ENCODE data around the gene E2F6. TPM values are rescaled to one million over a fixed set of nuclear protein-coding genes. Genes with fewer than 3 reads are reported as not detected.

Gene E2F6
- total and polyA plus RNA-seq, 9 of the 15 experiments (the other 6 are each of a cell fraction or from before 2014, with no cell fraction given): 13.6 to 33.9 (median 26.1) TPM

DNA sequence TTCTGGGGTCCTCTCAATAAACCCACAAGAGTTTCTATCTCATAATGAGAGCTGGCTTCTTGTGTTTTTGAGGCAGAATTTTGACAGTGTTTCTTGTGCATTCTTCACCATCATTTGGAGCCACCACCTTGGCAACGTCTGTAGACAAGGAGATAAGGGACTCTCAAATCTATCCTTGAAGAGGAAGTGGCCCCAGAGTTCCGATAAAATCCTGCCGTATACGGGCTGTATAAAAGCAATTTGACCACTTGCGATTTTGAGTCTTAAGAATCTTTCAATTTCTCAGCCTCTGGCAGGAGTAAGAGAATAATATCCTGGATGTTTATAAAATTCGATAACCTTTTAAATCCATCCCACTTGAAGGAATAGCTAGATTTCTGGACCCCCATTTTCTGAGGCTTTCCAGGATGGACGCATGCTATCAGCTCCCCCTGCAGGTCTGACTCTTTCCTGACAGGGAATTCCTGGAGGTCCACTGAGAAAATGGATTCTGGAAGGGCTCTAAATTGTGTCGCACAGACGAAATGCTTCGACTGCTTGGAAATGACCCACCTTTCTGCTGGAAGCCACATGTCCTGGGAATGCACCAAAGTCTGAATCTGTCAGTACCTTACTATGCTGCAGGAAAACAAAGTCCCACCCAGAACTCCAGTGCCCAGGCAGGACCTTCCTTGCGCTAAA, 54.1 kb downstream of the E2F6 start (continued):
- TF ChIP-seq, protein P1, sequence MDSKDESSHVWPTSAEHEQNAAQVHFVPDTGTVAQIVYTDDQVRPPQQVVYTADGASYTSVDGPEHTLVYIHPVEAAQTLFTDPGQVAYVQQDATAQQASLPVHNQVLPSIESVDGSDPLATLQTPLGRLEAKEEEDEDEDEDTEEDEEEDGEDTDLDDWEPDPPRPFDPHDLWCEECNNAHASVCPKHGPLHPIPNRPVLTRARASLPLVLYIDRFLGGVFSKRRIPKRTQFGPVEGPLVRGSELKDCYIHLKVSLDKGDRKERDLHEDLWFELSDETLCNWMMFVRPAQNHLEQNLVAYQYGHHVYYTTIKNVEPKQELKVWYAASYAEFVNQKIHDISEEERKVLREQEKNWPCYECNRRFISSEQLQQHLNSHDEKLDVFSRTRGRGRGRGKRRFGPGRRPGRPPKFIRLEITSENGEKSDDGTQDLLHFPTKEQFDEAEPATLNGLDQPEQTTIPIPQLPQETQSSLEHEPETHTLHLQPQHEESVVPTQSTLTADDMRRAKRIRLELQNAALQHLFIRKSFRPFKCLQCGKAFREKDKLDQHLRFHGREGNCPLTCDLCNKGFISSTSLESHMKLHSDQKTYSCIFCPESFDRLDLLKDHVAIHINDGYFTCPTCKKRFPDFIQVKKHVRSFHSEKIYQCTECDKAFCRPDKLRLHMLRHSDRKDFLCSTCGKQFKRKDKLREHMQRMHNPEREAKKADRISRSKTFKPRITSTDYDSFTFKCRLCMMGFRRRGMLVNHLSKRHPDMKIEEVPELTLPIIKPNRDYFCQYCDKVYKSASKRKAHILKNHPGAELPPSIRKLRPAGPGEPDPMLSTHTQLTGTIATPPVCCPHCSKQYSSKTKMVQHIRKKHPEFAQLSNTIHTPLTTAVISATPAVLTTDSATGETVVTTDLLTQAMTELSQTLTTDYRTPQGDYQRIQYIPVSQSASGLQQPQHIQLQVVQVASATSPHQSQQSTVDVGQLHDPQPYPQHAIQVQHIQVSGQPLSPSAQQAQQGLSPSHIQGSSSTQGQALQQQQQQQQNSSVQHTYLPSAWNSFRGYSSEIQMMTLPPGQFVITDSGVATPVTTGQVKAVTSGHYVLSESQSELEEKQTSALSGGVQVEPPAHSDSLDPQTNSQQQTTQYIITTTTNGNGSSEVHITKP (IDR thresholded peaks at IDR 0.05; ENCODE audit: partially characterized antibody): no peak
- TF ChIP-seq E2F3 (CRISPR knock-in tag; IDR thresholded peaks at IDR 0.05) (no peak), PYGO2 (tag; IDR thresholded peaks at IDR 0.05) (no peak), ZNF551 (CRISPR knock-in tag; IDR thresholded peaks at IDR 0.05) (no peak), TCF7 (IDR thresholded peaks at IDR 0.05; ENCODE audit: borderline replicate concordance) (no peak), CBFB (CRISPR knock-in tag; IDR thresholded peaks at IDR 0.05) (no peak), SOX6 (IDR thresholded peaks at IDR 0.05) (peak; percentile 12; the same call in 1 of the 2 replicates), POLR2H (tag; IDR thresholded peaks at IDR 0.05; ENCODE audit: low read depth) (no peak), SMAD2 (IDR thresholded peaks at IDR 0.05; ENCODE audit: low read depth, low read length) (no peak), ZBTB8A (IDR thresholded peaks at IDR 0.05; ENCODE audit: partially characterized antibody) (no peak), FOXA1 (IDR thresholded peaks at IDR 0.05; ENCODE audit: borderline replicate concordance) (no peak), SNRNP70 (optimal IDR thresholded peaks at IDR 0.05; ENCODE audit: low read depth, low read length) (no peak), FOXM1 (IDR thresholded peaks at IDR 0.05; ENCODE audit: low read depth) (peak; percentile 18; the same call in 1 of the 2 replicates), FOXM1 (CRISPR knock-in tag; IDR thresholded peaks at IDR 0.05; ENCODE audit: low read depth) (no peak), MECOM (CRISPR knock-in tag; IDR thresholded peaks at IDR 0.05) (no peak), ZNF584 (CRISPR knock-in tag; IDR thresholded peaks at IDR 0.05; ENCODE audit: low read depth) (no peak), POLR3G (IDR thresholded peaks at IDR 0.05; ENCODE audit: extremely low read depth, insufficient read length, insufficient replicate concordance) (no peak), ZNF77 (CRISPR knock-in tag; IDR thresholded peaks at IDR 0.05) (no peak), BRD4 (IDR thresholded peaks at IDR 0.05) (no peak), PHF20 (IDR thresholded peaks at IDR 0.05; ENCODE audit: partially characterized antibody) (no peak), ZC3H8 (IDR thresholded peaks at IDR 0.05) (no peak)
- TF ChIP-seq, protein P2, sequence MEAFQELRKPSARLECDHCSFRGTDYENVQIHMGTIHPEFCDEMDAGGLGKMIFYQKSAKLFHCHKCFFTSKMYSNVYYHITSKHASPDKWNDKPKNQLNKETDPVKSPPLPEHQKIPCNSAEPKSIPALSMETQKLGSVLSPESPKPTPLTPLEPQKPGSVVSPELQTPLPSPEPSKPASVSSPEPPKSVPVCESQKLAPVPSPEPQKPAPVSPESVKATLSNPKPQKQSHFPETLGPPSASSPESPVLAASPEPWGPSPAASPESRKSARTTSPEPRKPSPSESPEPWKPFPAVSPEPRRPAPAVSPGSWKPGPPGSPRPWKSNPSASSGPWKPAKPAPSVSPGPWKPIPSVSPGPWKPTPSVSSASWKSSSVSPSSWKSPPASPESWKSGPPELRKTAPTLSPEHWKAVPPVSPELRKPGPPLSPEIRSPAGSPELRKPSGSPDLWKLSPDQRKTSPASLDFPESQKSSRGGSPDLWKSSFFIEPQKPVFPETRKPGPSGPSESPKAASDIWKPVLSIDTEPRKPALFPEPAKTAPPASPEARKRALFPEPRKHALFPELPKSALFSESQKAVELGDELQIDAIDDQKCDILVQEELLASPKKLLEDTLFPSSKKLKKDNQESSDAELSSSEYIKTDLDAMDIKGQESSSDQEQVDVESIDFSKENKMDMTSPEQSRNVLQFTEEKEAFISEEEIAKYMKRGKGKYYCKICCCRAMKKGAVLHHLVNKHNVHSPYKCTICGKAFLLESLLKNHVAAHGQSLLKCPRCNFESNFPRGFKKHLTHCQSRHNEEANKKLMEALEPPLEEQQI (IDR thresholded peaks at IDR 0.05): no peak
- TF ChIP-seq, protein P3, sequence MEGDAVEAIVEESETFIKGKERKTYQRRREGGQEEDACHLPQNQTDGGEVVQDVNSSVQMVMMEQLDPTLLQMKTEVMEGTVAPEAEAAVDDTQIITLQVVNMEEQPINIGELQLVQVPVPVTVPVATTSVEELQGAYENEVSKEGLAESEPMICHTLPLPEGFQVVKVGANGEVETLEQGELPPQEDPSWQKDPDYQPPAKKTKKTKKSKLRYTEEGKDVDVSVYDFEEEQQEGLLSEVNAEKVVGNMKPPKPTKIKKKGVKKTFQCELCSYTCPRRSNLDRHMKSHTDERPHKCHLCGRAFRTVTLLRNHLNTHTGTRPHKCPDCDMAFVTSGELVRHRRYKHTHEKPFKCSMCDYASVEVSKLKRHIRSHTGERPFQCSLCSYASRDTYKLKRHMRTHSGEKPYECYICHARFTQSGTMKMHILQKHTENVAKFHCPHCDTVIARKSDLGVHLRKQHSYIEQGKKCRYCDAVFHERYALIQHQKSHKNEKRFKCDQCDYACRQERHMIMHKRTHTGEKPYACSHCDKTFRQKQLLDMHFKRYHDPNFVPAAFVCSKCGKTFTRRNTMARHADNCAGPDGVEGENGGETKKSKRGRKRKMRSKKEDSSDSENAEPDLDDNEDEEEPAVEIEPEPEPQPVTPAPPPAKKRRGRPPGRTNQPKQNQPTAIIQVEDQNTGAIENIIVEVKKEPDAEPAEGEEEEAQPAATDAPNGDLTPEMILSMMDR (IDR thresholded peaks at IDR 0.05 in 2 of 3, conservative IDR thresholded peaks at IDR 0.05 in 1 of 3; ENCODE audit: insufficient read depth in 2 of 3, low read depth in 1 of 3, low read length in 3 of 3): peak; percentile 72 to 84 (median 79)

Data from K562 (cell line).